Measurements from ENCODE around the gene PRR27. TPM values are rescaled to one million over a fixed set of nuclear protein-coding genes. Genes with fewer than 3 reads are reported as not detected.

PRR27 gene
- total RNA-seq, 1 experiment from 2014 or later = not detected

GRCh38 chr4:70187216-70187615 lies 33.2 kb downstream of the PRR27 start:
- TF ChIP-seq, protein P1, sequence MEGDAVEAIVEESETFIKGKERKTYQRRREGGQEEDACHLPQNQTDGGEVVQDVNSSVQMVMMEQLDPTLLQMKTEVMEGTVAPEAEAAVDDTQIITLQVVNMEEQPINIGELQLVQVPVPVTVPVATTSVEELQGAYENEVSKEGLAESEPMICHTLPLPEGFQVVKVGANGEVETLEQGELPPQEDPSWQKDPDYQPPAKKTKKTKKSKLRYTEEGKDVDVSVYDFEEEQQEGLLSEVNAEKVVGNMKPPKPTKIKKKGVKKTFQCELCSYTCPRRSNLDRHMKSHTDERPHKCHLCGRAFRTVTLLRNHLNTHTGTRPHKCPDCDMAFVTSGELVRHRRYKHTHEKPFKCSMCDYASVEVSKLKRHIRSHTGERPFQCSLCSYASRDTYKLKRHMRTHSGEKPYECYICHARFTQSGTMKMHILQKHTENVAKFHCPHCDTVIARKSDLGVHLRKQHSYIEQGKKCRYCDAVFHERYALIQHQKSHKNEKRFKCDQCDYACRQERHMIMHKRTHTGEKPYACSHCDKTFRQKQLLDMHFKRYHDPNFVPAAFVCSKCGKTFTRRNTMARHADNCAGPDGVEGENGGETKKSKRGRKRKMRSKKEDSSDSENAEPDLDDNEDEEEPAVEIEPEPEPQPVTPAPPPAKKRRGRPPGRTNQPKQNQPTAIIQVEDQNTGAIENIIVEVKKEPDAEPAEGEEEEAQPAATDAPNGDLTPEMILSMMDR (IDR thresholded peaks at IDR 0.05) = no peak
- TF ChIP-seq, protein P2, sequence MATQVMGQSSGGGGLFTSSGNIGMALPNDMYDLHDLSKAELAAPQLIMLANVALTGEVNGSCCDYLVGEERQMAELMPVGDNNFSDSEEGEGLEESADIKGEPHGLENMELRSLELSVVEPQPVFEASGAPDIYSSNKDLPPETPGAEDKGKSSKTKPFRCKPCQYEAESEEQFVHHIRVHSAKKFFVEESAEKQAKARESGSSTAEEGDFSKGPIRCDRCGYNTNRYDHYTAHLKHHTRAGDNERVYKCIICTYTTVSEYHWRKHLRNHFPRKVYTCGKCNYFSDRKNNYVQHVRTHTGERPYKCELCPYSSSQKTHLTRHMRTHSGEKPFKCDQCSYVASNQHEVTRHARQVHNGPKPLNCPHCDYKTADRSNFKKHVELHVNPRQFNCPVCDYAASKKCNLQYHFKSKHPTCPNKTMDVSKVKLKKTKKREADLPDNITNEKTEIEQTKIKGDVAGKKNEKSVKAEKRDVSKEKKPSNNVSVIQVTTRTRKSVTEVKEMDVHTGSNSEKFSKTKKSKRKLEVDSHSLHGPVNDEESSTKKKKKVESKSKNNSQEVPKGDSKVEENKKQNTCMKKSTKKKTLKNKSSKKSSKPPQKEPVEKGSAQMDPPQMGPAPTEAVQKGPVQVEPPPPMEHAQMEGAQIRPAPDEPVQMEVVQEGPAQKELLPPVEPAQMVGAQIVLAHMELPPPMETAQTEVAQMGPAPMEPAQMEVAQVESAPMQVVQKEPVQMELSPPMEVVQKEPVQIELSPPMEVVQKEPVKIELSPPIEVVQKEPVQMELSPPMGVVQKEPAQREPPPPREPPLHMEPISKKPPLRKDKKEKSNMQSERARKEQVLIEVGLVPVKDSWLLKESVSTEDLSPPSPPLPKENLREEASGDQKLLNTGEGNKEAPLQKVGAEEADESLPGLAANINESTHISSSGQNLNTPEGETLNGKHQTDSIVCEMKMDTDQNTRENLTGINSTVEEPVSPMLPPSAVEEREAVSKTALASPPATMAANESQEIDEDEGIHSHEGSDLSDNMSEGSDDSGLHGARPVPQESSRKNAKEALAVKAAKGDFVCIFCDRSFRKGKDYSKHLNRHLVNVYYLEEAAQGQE (IDR thresholded peaks at IDR 0.05; ENCODE audit: insufficient read depth in 1 of 2, low read depth in 2 of 2, low read length in 1 of 2) = no peak
- TF ChIP-seq POLR2AphosphoS5 (IDR thresholded peaks at IDR 0.05; ENCODE audit: low read depth, low read length) (no peak), SIN3A (IDR thresholded peaks at IDR 0.05; ENCODE audit: borderline replicate concordance, insufficient read depth, low read depth, low read length) (no peak), TCF7L2 (IDR thresholded peaks at IDR 0.05; ENCODE audit: low read depth, low read length) (no peak)
- ChIA-PET POLR2A (no interaction called here), CTCF (no interaction called here)
- DNase-seq (ENCODE audit: low read depth, low spot score) (no peak), ATAC-seq (no peak)
- no peaks in the 10 kb centered on the region for H3K36me3 ChIP-seq (ENCODE audit: control insufficient read depth, insufficient read depth, low read length)
- no peak overlapping the region for H3K4me3 ChIP-seq (ENCODE audit: low read depth in 2 of 2, low read length in 2 of 2)
- BruUV-seq (replicated peaks) = no TSS peak
- no peaks in the 10 kb centered on the region for H3K4me1 ChIP-seq (ENCODE audit: control insufficient read depth, insufficient read depth, low read length)
- intact Hi-C loops (cut with micrococcal nuclease; ENCODE audit: unreplicated experiment) (loop anchor here (10.0 kb wide), 2 partner anchors 318 to 492 kb away; no protein-coding TSS in a partner anchor), in situ Hi-C loops (cut with HindIII; ENCODE audit: low pct_unique_long_range_greater_than_20kb, low sequenced_read_pairs) (no loop called here)
- no peaks in the 10 kb centered on the region for H3K9me3 ChIP-seq (ENCODE audit: control insufficient read depth, insufficient read depth, low read depth, low read length)
- H3K27me3 ChIP-seq (ENCODE audit: control insufficient read depth, insufficient read depth, low read length) = no peaks in the 10 kb centered on the region
- H3K27ac ChIP-seq (ENCODE audit: low read length) = no peak overlapping the region

DNA sequence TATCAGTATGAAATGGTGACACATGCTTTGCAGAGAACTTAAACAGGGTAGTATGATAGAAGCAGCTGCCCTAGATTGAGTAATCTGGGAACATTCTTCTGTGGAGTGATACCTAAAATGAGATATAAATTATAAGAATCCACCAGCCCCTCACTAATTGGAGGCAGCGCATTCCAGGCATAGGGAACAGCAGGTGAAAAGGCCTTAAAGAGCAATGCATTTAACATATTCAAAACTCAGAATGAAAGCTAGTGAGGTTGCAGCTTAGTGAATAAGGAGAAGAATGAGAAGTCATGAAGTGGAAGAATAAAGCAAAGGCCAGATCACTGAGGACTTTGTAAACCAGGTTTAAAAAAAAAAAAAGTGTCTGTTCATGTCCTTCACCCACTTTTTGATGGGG lies 36.5 kb downstream of the PRR27 start:
- no peak overlapping the region for H3K27ac ChIP-seq (ENCODE audit: low read length)
- POLR2A ChIA-PET = no interaction called here
- DNase-seq (ENCODE audit: low read depth, low spot score) = no peak
- BruUV-seq (replicated peaks) = no TSS peak
- H3K36me3 ChIP-seq (ENCODE audit: control insufficient read depth, insufficient read depth, low read length) = no peaks in the 10 kb centered on the region; the same call in 1 of the 2 replicates
- no peaks in the 10 kb centered on the region for H3K27me3 ChIP-seq (ENCODE audit: control insufficient read depth, insufficient read depth, low read length)
- intact Hi-C loops (cut with micrococcal nuclease; ENCODE audit: unreplicated experiment) = no loop called here
- no peaks in the 10 kb centered on the region for H3K9me3 ChIP-seq (ENCODE audit: control insufficient read depth, insufficient read depth, low read depth, low read length)
- in situ Hi-C loops (cut with HindIII; ENCODE audit: low pct_unique_long_range_greater_than_20kb, low sequenced_read_pairs) = no loop called here
- no peak overlapping the region for H3K4me3 ChIP-seq (ENCODE audit: low read depth in 2 of 2, low read length in 2 of 2)
- no peak for TF ChIP-seq TCF7L2 (IDR thresholded peaks at IDR 0.05; ENCODE audit: low read depth, low read length)
- TF ChIP-seq POLR2AphosphoS5 (IDR thresholded peaks at IDR 0.05; ENCODE audit: low read depth, low read length) = no peak
- TF ChIP-seq SIN3A (IDR thresholded peaks at IDR 0.05; ENCODE audit: borderline replicate concordance, insufficient read depth, low read depth, low read length) = no peak
- TF ChIP-seq, protein P2 (IDR thresholded peaks at IDR 0.05; ENCODE audit: insufficient read depth in 1 of 2, low read depth in 2 of 2, low read length in 1 of 2) = no peak
- TF ChIP-seq, protein P1 (IDR thresholded peaks at IDR 0.05) = no peak
- ATAC-seq = no peak
- CTCF ChIA-PET = no interaction called here
- H3K4me1 ChIP-seq (ENCODE audit: control insufficient read depth, insufficient read depth, low read length) = no peaks in the 10 kb centered on the region
